GM19023 (cell line): ENCODE results near the gene CRACDL.
"Not testable (repeated sequence)": the region's sequence is repeated elsewhere in the genome, so short reads cannot be mapped to it uniquely, and the experiment has no call there.

ENCODE experiments used
- ATAC-seq: cut with Tn5 transposase; IDR thresholded peaks from one replicate; pipeline ENCODE4 v1.9.1; 2021; ENCODE audit warnings: mild to moderate bottlenecking, moderate library complexity; ENCODE audit not compliant: unreplicated experiment

Gene CRACDL

DNA sequence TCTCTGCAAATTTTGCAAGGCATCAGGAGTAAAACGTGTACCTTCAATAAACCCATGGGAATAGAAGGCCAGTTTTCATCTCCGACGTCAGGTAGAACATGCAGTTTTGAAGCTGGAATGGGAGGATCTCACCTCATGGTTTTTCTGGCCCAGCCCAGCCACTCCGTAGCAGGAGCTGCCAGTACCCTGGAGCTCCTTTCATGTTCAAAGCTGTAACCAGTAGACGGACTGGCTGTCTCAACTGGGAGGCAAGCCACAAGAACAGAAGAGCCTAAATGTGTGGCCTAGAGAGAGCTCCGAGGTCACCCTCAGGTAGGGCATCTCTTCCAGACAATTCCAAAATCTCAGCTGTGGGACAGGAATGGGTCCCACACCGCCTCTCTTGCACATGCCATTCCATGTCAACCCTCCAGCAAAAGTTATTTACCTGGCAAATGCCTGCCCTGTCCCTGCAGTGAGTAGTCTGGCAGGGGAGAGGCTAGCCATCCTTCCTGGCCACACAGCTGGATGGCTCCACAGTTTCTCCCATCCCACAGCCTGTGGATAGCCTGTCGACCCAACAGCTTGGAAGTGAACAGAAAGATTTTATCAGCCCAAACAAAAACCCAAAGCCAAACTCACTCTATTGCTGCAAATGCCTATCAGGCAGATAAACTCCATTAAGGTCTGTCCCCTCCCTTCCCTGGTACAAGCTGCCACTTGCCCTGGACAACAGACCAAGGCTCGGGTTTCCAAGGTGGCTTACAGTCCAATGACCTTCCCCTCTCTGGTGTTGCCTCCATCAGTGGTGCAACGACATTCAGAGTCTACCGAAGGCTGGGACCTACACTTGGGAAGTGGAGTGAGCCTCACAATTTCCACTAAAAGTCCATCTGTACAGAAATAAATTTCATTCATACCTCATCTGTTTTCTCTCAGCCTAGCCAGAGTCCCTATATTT lies 27.8 kb downstream of the CRACDL start:
- no peak for ATAC-seq

DNA sequence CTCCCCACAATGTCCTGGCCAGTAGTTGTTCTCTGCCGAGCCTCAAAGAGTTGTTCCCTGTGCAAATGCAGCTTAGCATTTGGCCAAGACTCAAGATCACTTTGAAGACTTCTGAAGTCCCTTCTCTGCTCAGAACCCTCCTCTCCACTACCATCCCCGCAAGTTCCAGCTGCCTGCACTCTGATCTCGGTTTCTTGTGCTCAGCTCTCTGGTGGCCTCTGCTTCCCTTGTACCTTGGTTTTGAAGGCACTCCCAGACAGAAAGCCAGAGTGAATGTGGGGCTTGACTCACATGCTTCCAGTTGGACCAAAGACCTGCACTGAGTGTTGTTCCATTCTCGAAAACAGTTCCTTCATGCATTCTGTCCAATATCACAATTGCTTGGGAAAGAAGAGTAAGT lies 28.6 kb downstream of the CRACDL start:
- no peak for ATAC-seq

DNA sequence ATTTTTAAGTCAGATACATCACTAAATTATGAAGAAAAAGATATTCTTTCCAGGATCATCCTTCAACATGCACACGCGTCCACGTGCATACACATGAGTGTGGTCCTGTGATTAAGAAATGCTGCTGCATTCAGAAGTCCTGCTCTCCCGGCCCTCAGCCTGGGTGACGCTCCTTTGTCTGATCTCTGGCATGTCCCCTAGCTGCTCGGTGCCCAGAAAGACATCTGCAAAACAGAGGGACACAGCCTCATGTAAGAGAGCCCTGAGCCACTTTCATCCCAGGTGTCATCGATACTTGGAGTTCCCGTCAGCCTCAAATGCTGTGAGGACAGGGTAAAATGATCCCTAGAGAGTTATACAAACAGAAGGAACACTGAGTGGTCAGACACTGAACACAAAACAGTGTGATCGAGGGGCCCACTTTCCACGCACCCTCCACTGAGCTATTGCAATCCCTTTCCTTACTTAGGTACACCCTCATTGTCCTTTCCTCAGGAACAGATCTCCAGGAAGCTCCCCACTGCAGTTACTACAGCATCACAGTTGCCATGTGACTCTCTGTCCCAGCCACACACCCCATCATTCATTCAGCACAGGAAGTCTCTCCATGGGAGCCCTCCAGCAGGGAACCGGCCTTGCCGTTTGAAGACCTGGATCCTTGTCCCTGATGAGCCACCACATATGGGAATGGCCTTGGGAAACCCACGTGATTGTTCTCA lies 32.1 kb downstream of the CRACDL start:
- ATAC-seq: no peak

DNA sequence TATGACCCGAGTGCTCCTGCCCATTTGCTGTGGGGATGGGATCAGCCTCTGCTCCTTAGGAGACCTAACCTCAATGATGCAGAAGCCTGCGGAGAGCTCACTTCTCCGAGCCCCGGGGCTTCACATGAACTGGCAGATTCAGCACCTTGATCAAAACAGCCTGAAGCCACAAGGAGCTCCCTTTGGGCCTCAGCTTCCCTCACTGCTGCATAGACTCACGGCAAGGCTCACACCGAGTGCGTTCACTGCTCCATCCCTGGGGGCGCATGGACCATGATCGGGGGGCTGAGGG lies 33.0 kb downstream of the CRACDL start:
- no peak for ATAC-seq

DNA sequence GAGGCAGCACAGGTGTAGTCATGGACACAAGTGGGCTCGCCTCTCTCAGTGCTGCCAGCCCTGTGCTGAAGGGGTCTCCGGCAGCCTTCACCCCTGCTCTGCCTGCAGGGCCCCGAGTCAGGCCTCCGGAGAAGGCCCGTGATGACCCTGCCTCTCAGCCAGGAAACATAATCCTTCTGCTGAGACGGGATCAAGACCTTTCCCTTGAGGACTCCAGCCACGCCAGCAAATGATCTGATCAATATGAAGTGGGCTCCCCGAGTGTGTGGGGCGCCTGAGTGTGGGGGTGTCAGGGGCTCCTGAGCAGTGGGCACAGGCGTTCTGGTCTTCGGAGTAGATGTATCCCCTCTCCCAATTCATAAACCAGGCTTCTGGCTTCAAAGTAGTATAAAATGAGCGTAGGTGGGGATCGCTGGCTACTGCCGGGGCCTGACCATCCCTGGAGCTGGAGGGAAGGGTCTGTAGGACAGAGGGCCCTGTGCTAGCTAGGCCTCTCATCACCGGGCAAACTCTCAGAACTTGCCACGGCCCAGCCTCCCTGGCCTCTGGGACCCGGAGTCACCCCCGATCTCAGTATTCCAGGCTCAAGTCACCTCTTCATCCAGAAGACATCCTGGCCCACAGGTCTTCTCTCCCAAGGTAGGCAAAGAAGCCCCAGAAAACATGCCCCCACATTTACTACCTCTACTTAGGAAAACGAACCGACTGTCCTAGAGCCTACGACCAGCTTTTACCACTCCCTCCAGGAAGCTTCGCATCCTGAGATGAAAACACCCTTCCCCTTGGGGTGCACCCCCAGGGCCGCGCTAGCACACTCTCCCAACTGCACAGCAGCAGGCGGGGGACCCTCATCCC lies 33.6 kb downstream of the CRACDL start:
- ATAC-seq: no peak

DNA sequence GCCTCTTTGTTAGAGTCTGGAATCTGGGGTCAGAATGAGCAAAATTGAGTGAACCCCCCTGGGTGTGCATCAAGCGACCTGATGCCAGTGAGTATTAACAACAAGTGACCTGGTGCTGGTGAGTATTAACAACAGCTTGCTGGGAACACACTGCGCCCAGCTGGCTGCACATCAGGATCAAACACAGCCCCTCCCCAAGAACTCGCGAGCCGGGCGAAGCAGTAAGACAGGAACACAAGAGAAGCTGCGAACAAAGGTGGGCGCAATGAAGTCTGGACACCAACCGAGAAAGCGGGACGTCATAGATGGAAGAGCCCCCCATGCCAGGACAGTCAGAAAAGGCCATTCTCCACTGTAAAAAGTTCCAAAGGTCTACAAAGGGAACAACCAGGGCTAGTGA lies 34.3 kb downstream of the CRACDL start:
- no peak for ATAC-seq

DNA sequence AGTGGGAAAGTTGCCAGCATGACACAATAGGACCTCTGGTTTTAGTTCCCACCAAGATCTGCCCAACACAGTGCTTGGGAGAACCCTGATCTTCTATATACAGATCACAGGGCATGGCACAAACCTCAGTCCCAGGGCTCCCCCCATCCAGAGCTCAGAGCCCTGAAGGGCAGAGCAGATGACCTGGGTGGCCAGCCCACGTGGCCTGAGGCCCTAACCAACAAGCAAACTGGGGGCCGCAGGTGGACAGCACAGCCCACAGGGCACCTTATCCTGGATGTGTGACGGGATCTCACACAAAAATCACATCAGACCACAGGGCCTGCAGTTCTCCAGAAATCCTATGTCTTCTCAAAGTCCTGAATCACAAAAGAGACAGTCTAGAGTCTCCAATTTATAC lies 34.7 kb downstream of the CRACDL start:
- no peak for ATAC-seq

DNA sequence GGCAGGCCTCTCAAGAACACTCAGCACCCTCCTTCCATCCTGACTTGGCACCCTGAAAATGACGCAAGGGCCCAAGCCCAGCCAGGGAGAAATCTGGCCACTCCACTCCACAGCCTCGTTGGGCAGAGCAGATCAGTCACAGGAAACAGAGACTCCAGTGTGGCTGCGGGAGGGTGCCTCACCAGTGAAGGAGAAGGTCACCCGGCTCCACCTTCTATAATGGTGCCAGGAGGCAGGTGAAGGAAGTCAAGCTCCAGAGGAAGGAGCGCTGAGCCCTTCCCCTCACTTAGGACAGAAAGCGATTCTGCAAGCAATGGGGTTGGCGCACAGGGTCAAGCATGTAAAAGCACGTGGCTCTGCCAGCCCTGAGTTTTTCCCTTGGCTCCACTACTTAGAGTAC lies 35.3 kb downstream of the CRACDL start:
- no peak for ATAC-seq

DNA sequence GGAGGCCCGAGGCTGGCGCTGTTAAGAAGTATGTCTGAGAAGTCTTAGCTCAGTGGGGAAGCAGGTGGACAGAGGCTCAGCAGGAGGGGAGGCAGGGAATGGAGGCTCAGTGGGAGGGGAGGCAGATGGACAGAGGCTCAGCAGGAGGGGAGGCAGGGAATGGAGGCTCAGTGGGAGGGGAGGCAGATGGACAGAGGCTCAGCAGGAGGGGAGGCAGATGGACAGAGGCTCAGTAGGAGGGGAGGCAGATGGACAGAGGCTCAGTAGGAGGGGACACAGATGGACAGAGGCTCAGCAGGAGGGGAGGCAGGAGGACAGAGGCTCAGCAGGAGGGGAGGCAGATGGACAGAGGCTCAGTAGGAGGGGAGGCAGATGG lies 36.3 kb downstream of the CRACDL start:
- not testable (repeated sequence) for ATAC-seq

DNA sequence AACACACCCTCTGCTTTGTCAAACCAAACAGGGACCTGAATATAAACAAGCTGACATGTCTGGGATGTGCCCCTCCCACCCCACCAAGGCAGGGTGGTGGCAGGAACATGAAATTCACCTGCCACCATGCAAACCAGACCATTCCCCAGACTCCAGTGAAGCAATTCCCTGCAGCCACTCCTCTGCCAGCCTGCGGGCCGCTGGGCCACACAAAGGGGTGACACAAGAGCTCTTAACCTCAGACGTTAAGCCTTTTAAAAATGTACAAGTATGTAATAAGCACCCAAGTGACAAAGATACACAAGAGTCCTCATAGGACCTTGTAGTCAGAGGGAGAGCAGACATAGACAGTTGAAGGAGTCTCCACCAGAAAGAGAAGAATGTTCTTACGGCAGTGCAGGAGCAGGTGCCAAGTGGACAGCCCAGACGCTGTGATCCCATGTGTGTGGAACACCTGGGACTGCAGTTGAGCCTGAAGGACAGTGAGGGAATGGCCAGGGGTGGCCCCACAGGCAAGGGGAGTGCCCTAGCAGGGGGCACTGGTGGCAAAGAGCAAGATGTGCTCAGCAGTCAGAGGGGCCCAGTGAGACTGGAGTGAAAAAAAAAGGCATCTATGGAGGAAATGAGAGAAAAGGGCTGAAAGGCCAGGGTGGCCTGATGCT lies 36.9 kb downstream of the CRACDL start:
- ATAC-seq: no peak

DNA sequence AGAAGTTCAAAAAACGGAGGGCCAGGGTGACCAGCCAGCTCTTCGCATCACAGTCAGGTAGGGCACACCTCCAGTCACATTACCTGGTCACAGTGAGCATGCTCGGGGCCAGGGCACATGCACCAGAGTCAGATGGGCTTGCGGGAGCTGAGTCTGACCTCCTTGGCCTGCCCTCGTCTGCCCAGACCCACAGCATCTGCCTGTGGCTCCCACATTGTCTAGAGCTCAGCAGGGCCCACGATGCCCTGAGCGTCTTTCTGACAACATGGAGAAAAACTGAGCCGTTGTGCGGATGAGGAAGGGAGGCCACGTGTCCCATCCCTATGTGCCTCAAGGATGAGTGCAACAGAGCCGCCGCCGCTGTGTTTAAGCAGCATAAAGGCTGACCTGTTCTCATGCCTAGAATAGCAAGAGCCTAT lies 37.6 kb downstream of the CRACDL start:
- ATAC-seq: no peak

DNA sequence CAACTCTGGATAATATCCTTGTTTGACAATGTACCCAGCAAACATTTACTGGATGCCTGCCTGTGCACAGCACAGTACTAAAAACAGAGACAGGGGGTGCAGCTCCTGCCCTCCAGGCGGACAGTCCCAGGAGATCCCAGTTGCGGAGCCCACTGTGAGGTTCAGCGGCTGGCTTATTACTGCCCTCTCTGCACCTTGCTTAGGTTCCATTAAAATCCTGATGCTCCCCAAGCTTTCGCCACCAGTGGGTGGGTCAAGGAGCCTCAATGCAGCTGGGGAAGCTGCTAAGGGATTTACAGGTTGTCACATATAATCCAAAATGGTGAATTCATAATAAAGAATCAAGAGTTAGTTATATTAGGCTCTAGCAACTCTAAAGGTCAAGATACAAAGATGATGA lies 38.3 kb downstream of the CRACDL start:
- no peak for ATAC-seq

DNA sequence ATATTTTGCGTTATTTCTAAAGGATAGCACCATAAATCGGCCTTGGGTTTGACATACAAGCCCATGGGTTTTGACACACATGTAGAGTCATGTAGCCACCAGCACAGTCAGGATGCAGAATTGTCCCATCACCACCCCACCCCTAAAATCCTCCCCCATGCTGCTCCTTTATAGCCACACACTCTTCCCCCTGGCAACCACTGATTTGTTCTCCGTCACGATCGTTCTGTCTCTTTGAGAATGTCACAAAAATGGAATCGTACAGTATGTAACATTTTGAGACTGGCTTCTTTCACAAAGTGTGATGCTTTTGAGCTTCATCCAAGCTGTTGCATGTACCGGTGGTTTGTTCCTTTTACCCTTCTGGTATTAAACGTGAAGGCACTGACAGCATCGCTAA lies 39.1 kb downstream of the CRACDL start:
- no peak for ATAC-seq

DNA sequence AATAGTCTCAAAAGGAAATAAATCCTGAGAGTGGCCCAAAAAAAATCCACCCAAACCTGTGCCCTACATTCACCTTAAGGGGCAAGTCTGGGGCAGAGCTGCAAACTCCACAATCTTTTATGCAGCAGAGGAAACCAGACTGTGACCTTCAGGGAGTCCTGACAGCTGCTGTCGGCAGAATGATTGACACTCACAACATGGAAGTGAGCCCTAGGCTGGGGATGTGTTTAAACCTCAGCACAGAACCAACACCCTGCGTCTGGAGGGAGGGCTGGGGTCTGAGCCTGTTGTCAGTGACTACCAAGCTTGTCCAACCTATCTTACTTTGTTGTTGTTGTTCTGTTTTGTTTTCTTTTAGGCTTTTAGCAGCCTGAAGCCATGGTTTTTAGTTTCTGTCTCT lies 39.6 kb downstream of the CRACDL start:
- ATAC-seq: no peak

DNA sequence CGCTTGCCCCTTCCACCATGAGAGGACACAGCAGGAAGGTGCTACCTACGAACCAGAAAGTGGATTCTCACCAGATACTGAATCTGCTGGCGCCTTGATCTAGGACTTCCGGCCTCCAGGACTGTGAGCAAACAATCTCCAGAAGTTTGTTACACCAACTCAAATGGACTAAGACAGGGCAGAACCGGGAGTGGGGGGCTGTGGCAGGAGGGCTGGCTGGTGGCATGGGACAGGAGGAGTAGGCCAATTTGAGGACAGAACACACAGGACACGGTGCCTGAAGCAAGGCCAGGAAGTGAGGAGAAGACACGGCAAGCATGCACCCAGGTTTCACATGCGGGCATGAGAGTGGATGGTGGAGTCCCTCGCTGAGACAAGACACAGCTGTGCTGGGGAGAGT lies 40.1 kb downstream of the CRACDL start:
- ATAC-seq: no peak

DNA sequence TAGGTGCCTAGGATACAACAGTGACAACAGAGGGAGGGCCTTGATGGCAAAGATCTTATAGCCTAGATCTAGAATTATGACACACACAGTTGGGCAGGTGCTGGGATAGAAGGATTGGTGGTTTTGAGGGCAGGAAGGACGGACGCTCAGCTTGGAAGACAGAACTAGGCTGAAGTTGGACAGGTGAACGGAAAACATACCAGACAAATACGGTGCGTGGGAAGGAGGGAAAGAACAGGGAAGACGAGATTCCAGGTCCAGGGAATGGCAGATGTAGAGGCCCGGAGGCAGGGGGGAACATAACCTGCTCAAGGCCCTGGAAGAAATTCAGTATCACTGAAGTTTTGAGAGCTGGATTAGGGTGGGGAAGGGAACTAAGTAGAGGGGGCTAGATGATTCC lies 40.8 kb downstream of the CRACDL start:
- ATAC-seq: no peak

DNA sequence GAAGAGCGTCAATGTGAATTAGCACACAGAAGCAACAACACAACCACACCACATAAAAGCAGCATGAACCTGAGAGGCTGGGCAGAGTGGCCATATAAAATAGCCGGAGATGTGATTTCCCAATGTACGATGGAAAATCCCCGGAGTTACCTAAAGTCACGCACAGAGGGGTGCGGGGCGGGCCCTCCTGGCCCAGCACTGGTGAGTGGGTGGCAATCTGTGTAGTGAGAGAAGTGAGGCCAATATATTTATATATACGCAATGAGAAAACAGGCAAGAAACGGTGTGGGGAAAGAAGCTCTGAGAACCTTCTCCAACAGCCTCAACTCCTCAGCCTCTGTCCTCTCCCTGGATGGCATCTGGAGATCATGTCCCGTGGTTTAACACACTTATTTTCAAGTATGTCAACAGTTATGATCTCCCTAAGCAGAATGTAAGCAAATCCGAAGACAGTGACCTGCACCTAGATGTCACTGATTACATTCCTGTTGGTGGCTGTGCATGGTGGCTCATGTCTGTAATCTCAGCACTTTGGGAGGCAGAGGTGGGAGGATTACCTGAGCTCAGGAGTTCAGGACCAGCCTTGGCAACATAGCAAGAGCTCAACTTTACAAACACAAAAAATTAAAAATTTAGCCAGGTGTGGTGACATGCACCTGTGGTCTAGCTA lies 41.6 kb downstream of the CRACDL start:
- ATAC-seq: no peak

DNA sequence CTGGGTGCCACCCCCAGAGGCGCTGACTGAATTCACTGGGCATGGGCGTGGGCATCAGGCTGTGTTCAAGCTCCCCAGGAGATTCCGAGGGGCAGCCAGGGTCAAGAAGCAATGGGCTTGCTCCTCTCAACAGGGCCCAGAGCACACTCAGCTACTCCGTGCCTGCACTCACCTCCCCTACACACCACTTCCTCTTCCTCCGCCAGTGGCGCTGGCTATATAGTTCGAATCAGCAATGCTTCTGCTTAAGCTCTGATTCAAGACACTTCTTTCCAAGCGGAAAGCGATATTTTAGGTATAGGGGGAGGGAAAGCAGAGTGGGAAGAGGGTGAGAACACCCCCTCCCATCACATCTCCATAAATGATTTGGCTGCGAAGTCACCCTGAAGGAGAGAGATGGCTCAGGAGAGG lies 42.1 kb downstream of the CRACDL start:
- ATAC-seq: no peak

DNA sequence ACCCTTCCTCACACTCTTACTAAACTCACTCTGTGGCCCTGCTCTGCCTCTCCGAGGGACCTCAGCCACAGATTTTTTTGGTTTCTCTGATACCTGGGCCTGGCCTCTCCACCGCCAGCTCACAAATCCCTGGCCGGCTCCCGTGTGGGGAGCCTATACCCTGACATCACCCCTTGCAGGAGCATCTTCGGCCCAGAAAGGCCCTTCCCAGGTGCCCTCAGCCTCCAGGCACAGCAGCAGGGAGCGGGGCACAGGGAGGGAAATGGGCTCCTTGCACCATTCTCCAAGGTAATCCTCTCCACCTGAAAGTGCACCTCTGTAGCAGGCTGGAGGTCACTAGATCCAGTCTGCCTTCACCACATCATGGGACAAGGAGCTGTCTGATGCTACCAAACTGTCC lies 43.2 kb downstream of the CRACDL start:
- ATAC-seq: no peak

DNA sequence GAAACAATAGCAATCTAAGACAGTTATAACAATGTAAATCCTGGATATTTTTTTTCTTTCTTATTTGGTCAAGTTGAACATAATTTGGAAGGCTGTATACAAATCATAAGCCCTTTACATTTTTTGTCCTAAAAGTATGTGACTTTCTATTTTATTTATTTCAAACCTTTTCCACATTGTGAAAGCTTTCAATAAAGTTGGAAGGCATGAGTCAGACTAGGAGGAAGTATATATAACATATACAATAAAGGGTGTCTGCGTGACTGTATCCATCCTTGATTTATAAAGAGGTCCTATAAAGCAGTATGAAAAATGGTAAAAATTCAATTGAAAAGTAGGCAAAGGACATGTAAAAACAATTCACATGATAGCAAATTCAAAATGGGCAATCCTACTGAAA lies 44.4 kb downstream of the CRACDL start:
- no peak for ATAC-seq
